GM19397 (cell line): ENCODE measurements around the gene ARHGAP9.

Source experiments
- ATAC-seq: cut with Tn5 transposase; IDR thresholded peaks from one replicate; pipeline ENCODE4 v1.9.1; 2021; ENCODE audit warnings: mild to moderate bottlenecking, moderate library complexity; ENCODE audit not compliant: unreplicated experiment

The ARHGAP9 gene

DNA sequence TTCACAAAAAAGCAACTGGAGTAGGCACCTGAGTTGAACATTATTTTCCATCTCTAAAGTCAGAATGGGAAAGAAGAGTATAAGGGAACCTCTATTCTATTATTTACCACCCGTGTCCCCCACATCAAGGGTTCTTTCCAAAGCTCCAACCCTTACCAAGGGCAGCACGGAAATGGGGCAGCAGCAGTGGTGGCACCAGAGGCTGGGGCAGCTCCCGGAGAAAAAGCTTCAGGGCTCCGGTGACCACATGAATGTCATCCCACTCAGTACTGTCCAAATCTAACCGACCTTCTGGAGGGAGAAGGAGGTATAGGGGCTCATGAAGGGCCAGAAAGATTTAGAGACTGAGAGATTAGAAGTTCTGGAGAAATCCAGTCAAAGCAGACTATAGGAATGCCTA lies 5.8 kb downstream of the ARHGAP9 start:
- no peak for ATAC-seq

DNA sequence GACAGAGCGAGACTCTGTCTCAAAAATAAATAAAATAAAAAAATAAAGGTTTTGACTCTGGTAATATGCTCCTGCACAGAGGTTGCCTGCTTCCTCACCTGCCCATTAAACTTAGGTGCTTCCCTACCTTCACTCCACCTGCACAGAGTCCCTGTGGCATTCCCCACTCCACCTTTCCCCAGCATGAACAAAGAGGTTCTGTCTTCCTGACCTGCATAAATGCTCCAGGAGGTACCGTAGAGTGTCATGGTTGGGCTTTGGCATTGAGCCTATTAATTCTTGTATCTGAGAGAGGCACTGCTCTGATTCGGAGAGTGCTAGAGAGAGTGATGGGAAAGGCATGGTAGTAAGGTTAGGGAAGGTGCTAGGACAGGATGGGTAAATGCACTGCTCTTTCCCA lies 6.3 kb downstream of the ARHGAP9 start:
- no peak for ATAC-seq

DNA sequence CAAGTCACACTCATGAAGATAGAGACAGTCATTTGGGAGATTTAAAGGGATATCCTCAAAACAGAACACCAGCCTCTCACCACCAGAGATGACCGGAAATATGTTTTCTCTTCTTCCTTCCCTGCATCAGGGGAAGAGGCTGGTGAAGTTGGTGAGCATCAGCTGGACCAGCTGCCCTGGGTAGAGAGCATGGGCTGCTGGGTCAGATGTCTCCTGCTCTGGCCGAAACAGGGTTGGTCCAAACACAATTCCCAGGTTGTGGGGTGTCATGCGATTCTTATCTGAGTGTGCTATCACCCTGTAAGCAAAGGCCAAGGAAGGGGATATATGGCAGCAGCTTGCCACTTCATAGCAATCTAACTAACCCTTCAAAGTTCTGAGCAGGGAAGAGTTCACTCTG lies 7.3 kb downstream of the ARHGAP9 start:
- no peak for ATAC-seq

DNA sequence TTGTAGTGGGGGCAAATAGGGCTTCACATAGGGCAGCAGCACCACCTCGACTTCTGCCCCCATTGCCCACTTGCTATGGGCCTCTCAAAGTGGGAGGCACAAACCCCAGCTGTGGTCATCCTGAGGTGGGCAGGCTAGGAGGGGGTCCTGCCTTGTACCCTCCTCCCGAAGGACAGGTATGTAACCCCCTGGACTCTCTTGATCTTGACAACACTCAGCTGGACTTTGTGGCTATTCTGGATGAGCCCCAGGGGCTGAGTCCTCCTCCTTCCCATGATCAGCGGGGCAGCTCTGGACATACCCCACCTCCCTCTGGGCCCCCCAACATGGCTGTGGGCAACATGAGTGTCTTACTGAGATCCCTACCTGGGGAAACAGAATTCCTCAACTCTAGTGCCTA lies 8.0 kb downstream of the ARHGAP9 start:
- no peak for ATAC-seq

DNA sequence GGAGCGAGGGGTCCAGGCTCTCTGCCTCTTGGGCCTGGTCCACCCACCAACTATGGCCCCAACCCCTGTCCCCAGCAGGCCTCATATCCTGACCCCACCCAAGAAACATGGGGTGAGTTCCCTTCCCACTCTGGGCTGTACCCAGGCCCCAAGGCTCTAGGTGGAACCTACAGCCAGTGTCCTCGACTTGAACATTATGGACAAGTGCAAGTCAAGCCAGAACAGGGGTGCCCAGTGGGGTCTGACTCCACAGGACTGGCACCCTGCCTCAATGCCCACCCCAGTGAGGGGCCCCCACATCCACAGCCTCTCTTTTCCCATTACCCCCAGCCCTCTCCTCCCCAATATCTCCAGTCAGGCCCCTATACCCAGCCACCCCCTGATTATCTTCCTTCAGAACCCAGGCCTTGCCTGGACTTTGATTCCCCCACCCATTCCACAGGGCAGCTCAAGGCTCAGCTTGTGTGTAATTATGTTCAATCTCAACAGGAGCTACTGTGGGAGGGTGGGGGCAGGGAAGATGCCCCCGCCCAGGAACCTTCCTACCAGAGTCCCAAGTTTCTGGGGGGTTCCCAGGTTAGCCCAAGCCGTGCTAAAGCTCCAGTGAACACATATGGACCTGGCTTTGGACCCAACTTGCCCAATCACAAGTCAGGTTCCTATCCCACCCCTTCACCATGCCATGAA lies 8.6 kb downstream of the ARHGAP9 start:
- ATAC-seq = no peak

DNA sequence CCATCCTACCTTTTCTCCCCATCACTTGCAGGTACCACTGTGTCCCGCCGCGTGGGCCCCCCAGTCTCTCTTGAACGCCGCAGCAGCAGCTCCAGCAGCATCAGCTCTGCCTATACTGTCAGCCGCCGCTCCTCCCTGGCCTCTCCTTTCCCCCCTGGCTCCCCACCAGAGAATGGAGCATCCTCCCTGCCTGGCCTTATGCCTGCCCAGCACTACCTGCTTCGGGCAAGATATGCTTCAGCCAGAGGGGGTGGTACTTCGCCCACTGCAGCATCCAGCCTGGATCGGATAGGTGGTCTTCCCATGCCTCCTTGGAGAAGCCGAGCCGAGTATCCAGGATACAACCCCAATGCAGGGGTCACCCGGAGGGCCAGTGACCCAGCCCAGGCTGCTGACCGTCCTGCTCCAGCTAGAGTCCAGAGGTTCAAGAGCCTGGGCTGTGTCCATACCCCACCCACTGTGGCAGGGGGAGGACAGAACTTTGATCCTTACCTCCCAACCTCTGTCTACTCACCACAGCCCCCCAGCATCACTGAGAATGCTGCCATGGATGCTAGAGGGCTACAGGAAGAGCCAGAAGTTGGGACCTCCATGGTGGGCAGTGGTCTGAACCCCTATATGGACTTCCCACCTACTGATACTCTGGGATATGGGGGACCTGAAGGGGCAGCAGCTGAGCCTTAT lies 9.2 kb downstream of the ARHGAP9 start:
- ATAC-seq = no peak

DNA sequence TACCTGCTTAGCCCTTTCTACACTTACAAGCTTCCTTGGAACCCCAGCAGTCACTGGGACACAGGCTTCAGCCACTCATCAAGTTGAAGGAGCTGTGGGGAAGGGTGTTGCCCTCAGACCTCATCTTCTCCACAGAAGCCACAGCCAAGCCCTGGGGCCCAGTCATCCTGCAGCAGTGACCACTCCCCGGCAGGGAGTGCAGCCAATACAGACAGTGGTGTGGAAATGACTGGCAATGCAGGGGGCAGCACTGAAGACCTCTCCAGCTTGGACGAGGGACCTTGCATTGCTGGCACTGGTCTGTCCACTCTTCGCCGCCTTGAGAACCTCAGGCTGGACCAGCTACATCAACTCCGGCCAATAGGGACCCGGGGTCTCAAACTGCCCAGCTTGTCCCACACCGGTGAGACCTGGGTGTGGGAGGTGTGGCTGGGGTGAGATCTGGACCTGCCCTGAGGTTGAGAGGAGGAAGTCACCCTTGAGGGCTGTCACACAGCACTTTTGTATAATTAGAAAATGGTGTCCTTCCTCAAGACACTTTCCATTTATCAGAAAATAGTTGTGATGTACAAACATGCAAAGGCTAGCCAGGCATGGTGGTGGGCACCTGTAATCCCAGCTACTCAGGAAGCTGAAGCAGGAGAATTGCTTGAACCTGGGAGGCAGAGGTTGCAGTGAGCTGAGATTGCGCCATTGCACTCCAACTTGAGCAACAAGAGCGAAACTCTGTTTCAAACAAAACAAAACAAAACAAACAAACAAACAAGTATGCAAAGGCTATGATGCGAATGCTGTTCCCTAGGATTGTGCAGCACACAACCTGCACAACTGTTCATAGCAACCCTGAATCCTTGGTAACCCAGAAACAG lies 10.1 kb downstream of the ARHGAP9 start:
- ATAC-seq = no peak

DNA sequence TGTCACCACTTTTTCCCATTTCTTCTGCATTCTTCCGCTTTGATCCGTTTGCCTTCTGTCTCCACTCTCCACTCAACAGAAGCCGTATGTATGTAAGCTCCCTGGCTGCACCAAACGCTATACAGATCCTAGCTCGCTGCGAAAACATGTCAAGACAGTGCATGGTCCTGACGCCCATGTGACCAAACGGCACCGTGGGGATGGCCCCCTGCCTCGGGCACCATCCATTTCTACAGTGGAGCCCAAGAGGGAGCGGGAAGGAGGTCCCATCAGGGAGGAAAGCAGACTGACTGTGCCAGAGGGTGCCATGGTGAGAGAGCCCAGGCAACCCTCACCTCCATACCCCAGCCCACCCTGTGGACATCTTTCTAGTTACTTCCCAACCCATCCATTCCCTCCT lies 11.8 kb downstream of the ARHGAP9 start:
- ATAC-seq = no peak

DNA sequence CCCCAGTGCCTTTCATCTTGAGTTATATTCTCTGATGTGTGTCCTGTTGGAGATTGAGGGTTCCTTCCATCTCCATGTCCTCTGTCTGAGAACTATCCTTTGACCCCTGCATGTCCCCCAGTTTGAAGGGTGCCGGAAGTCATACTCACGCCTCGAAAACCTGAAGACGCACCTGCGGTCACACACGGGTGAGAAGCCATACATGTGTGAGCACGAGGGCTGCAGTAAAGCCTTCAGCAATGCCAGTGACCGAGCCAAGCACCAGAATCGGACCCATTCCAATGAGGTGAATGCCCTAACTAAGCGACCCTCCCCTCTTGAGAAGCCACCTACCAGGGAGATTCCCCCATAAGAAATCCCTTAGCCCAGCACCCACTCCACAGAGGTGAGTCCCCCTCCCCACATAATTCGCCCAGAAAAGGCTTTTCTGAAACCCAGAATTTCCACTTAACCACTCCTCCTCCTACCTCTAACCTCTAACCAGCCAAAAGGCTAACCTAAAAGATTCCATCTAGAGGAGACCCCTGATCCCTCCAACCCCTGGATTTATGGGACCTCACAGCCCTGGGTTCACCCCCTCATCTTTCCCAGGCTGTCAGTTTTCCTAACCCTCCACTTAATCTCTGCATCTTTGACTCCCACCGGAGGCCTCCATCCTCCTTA lies 12.3 kb downstream of the ARHGAP9 start:
- no peak for ATAC-seq

DNA sequence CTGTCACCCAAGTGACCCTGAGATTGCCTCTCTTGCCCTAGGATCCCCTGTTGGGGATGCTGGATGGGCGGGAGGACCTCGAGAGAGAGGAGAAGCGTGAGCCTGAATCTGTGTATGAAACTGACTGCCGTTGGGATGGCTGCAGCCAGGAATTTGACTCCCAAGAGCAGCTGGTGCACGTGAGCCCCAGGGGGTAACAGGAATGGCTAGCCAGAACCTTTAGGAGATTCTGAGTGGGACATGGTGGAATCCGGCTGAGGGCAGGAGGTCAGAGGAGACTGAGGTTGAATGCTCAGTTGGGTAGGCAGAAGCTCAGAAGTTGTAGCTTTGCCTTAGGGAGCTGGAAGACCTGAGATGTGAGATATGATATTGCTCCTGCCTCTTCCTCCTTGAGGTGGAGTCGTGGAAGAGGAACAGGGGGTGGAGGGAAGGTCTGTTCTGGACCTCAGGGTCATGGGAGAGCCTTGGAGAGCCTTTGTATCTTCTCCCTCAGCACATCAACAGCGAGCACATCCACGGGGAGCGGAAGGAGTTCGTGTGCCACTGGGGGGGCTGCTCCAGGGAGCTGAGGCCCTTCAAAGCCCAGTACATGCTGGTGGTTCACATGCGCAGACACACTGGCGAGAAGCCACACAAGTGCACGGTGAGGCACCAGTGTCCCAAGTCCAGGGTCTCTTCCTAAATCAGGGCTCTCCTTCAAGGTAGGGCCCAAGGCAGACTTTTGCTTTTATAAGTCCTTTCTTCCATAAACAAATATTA lies 13.7 kb downstream of the ARHGAP9 start:
- ATAC-seq = no peak

DNA sequence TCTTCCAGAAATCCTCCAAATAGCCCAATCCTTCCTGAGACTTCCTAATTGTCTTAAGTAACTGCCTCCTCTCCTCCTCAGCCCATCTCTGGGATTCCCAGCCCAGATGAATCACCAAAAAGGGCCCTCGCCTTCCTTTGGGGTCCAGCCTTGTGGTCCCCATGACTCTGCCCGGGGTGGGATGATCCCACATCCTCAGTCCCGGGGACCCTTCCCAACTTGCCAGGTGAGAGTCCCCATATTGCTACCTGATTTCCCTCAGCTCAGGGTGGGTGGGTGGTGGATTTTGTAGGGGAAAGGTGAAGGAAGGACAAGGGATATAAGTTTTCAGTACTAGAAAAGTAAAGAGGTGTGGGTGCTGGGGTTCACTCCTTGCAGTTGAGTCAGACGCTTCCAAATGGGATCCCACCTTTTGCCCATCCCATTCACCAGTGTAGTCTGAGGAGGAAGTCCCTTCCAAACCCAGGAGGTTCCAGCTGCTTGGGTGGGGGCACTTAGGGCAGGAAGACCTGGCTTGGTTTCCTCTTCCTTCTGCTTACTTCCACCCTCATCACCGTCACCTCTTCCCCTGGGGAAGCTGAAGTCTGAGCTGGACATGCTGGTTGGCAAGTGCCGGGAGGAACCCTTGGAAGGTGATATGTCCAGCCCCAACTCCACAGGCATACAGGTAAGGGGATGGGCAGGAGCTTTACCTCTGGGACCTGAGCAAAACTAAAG lies 14.5 kb downstream of the ARHGAP9 start:
- no peak for ATAC-seq

DNA sequence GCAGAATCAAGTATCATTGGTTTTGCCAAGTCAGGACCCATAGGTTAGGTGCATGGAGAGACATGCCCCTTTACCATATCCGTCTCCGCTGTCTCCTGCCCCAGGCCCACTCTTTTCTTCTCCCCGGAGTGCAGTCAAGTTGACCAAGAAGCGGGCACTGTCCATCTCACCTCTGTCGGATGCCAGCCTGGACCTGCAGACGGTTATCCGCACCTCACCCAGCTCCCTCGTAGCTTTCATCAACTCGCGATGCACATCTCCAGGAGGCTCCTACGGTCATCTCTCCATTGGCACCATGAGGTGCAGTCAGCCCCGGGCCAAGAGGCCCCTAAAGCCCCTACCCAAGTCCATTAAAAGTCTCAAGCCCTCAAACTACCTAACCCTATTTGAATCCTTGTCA lies 15.1 kb downstream of the ARHGAP9 start:
- ATAC-seq = no peak

DNA sequence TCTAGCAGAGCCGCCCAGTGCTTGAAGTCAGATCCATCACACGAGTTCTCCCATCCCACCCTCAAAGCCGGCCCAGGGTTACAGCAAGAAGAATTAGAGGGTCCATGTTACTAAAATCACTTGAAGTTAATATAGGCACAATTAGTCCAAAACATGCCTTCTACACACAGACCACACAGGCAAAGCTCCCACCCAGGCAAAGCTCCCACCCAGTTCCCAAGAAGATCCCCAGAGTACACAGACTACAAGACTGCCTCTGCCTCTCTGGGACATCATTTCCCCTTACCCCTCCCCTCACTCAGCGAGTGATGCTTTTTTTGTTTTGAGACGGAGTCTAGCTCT lies 16.8 kb downstream of the ARHGAP9 start:
- ATAC-seq = no peak

DNA sequence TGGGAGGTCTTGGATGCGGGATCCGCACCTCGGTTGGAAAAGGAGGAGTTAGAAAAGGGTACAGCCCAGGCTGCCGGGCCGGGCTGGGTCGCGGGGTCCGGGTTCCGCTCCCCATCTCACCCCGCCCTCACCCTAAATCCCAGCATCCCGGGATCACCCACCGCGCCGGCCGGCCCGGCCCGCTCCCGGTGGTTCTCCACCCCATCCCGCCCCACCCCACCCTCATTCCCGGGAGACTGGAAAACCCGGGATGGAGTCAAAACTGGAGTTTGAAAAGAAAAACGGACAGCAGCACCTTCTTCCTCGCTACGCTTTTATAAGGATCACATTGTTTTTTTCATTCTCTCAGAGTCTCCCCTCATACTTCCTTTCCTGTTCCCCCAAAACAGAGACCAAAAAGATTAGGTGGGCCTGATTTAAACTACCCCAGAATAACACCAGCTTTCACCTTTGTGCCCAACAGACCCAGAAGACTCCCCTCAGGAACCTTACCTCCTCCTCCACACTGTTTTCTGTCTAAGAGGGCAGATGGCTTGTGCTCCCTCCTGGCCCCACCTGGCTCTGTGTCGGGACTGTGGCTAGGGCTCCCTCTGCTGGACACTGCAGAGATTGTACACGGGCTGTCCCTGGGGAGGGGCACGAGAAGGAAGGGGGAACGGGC lies 17.3 kb downstream of the ARHGAP9 start:
- ATAC-seq = peak; percentile 67

DNA sequence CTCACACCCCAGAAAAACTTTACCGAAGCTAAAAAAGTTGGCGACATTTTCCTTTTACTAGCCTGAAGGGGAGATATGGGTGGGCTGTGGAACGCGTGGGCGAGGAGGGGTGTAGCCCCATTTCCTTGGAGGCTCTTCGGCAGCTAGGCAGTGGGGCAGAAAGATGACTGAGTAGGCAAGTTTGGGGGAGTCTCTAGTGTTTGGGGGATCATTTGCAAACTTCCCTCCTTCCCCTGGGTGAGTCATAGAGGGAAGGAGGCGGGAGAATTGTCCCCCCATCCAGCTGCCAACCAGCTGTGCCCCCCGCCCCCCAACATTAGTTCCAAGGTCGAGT lies 17.8 kb downstream of the ARHGAP9 start:
- ATAC-seq = no peak

DNA sequence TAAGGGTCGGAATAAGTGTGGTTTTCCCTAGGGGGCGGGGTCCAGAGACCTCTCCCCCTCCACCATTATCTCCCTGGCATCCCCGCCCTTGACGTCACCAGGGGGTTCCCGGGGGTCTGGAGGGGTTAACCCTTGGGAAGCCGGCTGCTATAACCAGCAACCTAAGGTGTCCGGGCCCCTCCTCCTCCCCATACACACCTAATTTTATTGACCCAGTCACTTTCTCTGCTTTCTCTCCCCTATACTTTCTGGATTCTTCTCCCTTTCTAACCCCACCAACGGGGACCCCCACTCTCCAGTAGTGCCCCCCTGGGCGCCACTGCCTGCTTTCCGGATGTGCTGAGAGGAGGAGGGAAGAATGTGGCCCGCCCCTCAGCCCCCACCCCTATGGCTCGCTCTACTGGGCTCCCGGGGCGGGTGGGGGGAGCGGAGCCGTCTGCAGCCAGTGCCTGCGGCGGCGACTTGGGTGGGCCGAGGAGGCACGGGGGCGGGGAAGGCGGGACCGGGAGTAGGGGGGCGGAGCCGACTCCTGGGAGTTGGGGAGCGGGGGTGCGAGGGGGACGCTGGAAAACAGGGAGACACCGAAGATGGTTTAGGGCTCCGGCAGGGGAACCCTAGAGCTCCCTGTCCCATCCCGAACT lies 18.3 kb downstream of the ARHGAP9 start:
- no peak for ATAC-seq

DNA sequence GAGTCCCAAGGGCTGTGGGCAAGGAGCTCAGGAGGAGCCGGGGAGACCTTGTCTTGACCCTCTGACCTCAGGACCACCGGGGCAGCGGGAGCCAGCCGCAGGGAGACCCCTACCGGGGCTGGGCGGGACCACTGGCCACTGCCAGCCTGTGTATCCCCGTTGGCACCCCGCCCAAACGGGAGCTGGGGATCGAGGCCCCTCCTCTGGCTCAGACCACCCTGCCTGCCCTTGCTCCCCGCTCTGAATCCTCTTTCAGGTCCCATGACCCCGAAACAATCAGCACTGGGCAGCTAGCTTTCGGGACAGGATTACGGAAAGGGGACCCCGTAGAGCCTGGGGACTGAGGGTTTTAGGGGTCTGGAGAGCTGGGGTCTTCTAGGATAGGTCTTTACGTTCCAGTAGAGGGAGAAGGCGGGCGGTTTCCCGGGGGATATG lies 18.8 kb downstream of the ARHGAP9 start:
- no peak for ATAC-seq

DNA sequence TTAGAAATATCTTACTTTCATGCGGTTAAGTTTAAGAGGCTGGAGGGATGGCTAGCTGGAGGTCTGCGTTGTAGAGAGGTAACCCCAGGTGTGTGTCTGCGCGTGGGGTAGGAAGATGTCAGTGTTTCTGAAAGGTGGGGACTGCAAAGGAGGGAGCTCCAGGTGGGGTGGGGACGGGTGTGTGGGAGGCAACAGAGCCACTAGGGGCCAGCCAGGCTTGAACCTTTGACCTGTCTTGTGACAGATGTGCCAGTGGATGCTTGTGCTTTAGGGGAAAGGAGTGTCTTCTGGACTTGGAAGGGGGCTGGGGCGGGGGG lies 19.2 kb downstream of the ARHGAP9 start:
- no peak for ATAC-seq

DNA sequence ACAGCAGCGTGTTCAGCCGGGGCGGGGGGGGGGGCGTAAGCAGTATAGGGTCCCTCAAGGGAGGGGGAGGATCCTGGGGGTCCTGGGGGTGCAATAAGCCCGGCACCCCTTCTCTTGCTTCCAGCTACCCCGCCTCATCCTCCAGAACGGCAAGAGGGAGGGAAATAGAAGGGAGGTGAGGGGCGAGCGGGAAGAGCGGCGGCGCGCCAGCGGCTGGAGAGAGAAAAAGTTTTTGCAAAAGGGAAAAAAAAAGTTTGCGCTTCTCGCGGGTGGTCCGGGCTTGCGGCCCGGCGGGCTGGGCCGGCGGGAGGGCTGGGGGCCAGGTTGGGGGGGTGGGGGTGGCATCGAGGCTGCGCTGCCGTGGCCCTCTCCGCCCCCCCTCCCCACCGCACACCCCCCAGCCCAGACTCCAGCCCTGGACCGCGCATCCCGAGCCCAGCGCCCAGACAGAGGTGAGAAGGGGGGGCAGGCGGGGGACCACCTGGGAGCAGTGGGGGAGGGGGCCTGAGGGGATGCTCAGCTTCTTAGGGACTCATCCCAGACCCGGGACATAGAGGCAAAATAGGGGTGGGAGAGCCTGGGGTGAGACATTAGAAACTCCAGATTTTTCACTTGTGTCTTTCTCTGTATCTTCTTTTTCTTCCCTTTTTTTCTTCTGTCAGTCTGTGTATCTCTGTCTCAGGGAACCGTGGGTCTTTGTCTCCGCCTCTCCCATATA lies 19.8 kb downstream of the ARHGAP9 start, which contains the start of gene GLI1:
TSS of gene GLI1 (plus strand) at position 36 of the 718 bp plus-strand sequence. CDS start 3,907 bp downstream, outside the sequence.
- no peak for ATAC-seq
